ENCODE results near the gene DIPK1C.

GRCh38 chr18:74414953-74415515, 42.1 kb downstream of the DIPK1C start:
- TF ChIP-seq, protein P1, sequence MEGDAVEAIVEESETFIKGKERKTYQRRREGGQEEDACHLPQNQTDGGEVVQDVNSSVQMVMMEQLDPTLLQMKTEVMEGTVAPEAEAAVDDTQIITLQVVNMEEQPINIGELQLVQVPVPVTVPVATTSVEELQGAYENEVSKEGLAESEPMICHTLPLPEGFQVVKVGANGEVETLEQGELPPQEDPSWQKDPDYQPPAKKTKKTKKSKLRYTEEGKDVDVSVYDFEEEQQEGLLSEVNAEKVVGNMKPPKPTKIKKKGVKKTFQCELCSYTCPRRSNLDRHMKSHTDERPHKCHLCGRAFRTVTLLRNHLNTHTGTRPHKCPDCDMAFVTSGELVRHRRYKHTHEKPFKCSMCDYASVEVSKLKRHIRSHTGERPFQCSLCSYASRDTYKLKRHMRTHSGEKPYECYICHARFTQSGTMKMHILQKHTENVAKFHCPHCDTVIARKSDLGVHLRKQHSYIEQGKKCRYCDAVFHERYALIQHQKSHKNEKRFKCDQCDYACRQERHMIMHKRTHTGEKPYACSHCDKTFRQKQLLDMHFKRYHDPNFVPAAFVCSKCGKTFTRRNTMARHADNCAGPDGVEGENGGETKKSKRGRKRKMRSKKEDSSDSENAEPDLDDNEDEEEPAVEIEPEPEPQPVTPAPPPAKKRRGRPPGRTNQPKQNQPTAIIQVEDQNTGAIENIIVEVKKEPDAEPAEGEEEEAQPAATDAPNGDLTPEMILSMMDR (optimal IDR thresholded peaks at IDR 0.05 in 1 of 3, IDR thresholded peaks at IDR 0.05 in 1 of 3, conservative IDR thresholded peaks at IDR 0.05 in 1 of 3; ENCODE audit: extremely low read depth in 1 of 3, insufficient read depth in 2 of 3, low read length in 3 of 3): no peak
- TF ChIP-seq EZH2 (IDR thresholded peaks at IDR 0.05; ENCODE audit: low read length): no peak

Data from keratinocyte (primary cell).